ENCODE measurements around the gene NAAA.
"Not testable (repeated sequence)": the region's sequence is repeated elsewhere in the genome, so short reads cannot be mapped to it uniquely, and the experiment has no call there.

Gene NAAA

GRCh38 chr4:75940692-75941253 is at the start of gene NAAA:
Gene NAAA, minus strand, starts transcription at chr4:75941013. Its CDS starts 64 bp downstream, at chr4:75940949.
- DNase-seq: peak; percentile 36 to 55

- no peak for DNase-seq
These were observed 49.2 kb upstream of the NAAA start for GRCh38 chr4:75989846-75990528.

- no peak for DNase-seq
These were observed 44.3 kb upstream of the NAAA start for GRCh38 chr4:75985116-75985515.

- no peak for DNase-seq
These were observed 39.8 kb upstream of the NAAA start for GRCh38 chr4:75980576-75980975.

GRCh38 chr4:75976177-75976576 is 35.4 kb upstream of the NAAA start:
- no peak for DNase-seq

GRCh38 chr4:75973766-75974165 is 33.0 kb upstream of the NAAA start:
- DNase-seq: no peak

GRCh38 chr4:75968084-75968483 is 27.3 kb upstream of the NAAA start:
- DNase-seq: no peak

- DNase-seq: no peak
These were observed 22.7 kb upstream of the NAAA start for GRCh38 chr4:75963558-75963957.

- not testable (repeated sequence) for DNase-seq
These were observed 21.3 kb upstream of the NAAA start for GRCh38 chr4:75962072-75962471.

- DNase-seq: not testable (repeated sequence)
These were observed 17.7 kb upstream of the NAAA start for GRCh38 chr4:75958546-75958945.

GRCh38 chr4:75954811-75955210 is 14.0 kb upstream of the NAAA start:
- DNase-seq: not testable (repeated sequence)

GRCh38 chr4:75953509-75953908 is 12.7 kb upstream of the NAAA start:
- DNase-seq: no peak

GRCh38 chr4:75950213-75950815 is 9.5 kb upstream of the NAAA start:
- DNase-seq: no peak

GRCh38 chr4:75948822-75949444 is 8.1 kb upstream of the NAAA start:
- DNase-seq: no peak

GRCh38 chr4:75939890-75940691 is 722 bp downstream of the NAAA start:
- no peak for DNase-seq

GRCh38 chr4:75935628-75936027 is 5.2 kb downstream of the NAAA start:
- no peak for DNase-seq

- DNase-seq: no peak
These were observed 10.7 kb downstream of the NAAA start for GRCh38 chr4:75930152-75930551.

GRCh38 chr4:75924916-75925315 is 15.9 kb downstream of the NAAA start:
- DNase-seq: peak; percentile 24 to 38

- peak; percentile 69 to 75 for DNase-seq
These were observed 16.4 kb downstream of the NAAA start for GRCh38 chr4:75924309-75924827.

- DNase-seq: no peak
These were observed 18.2 kb downstream of the NAAA start for GRCh38 chr4:75922588-75922987.

- no peak for DNase-seq
These were observed 18.9 kb downstream of the NAAA start for GRCh38 chr4:75921910-75922309.

- DNase-seq: no peak
These were observed 20.5 kb downstream of the NAAA start for GRCh38 chr4:75920327-75920726.

- DNase-seq: no peak
These were observed 20.9 kb downstream of the NAAA start for GRCh38 chr4:75919920-75920319.

Measured in NCI-H1930 (cell line).